ENCODE data around the gene HPSE2.

HPSE2 gene

GRCh38 chr10:98446151-98446660, 789.4 kb downstream of the HPSE2 start:
- peak overlapping the region; percentile 87 for H3K4me3 ChIP-seq (ENCODE audit: low read depth, low read length)
- peak; percentile 33 for DNase-seq (ENCODE audit: low read depth, low spot score)
- TF ChIP-seq CTCF (IDR thresholded peaks at IDR 0.05; ENCODE audit: low read depth, low read length) = no peak
- in situ Hi-C loops (cut with HindIII; ENCODE audit: low sequenced_read_pairs) = no loop called here

GRCh38 chr10:98445200-98445812, 790.3 kb downstream of the HPSE2 start:
- no peak for DNase-seq (ENCODE audit: low read depth, low spot score)
- H3K4me3 ChIP-seq (ENCODE audit: low read depth, low read length) = peak overlapping the region; percentile 87
- in situ Hi-C loops (cut with HindIII; ENCODE audit: low sequenced_read_pairs) = no loop called here
- no peak for TF ChIP-seq CTCF (IDR thresholded peaks at IDR 0.05; ENCODE audit: low read depth, low read length)

- no peak for TF ChIP-seq CTCF (IDR thresholded peaks at IDR 0.05; ENCODE audit: low read depth, low read length)
- DNase-seq (ENCODE audit: low read depth, low spot score) = no peak
- no peak overlapping the region for H3K4me3 ChIP-seq (ENCODE audit: low read depth, low read length)
- in situ Hi-C loops (cut with HindIII; ENCODE audit: low sequenced_read_pairs) = no loop called here
These were observed 791.2 kb downstream of the HPSE2 start for GRCh38 chr10:98444314-98445006.

GRCh38 chr10:98438715-98439114, 796.9 kb downstream of the HPSE2 start:
- no peak overlapping the region for H3K4me3 ChIP-seq (ENCODE audit: low read depth, low read length)
- no peak for TF ChIP-seq CTCF (IDR thresholded peaks at IDR 0.05; ENCODE audit: low read depth, low read length)
- in situ Hi-C loops (cut with HindIII; ENCODE audit: low sequenced_read_pairs) = no loop called here
- DNase-seq (ENCODE audit: low read depth, low spot score) = no peak

- in situ Hi-C loops (cut with HindIII; ENCODE audit: low sequenced_read_pairs) = no loop called here
- TF ChIP-seq CTCF (IDR thresholded peaks at IDR 0.05; ENCODE audit: low read depth, low read length) = no peak
- no peak for DNase-seq (ENCODE audit: low read depth, low spot score)
- no peak overlapping the region for H3K4me3 ChIP-seq (ENCODE audit: low read depth, low read length)
These were observed 798.9 kb downstream of the HPSE2 start for GRCh38 chr10:98436704-98437103.

GRCh38 chr10:98435178-98435577, 800.5 kb downstream of the HPSE2 start:
- no peak for TF ChIP-seq CTCF (IDR thresholded peaks at IDR 0.05; ENCODE audit: low read depth, low read length)
- DNase-seq (ENCODE audit: low read depth, low spot score) = no peak
- H3K4me3 ChIP-seq (ENCODE audit: low read depth, low read length) = no peak overlapping the region
- in situ Hi-C loops (cut with HindIII; ENCODE audit: low sequenced_read_pairs) = no loop called here
